ENCODE data around the gene CCDC9B. TPM values are rescaled to one million over a fixed set of nuclear protein-coding genes. Genes with fewer than 3 reads are reported as not detected.

The CCDC9B gene
- total and polyA plus RNA-seq, 2 of the 4 experiments (the other 2 are of a cell fraction) = 19.7 to 30.9 TPM

DNA sequence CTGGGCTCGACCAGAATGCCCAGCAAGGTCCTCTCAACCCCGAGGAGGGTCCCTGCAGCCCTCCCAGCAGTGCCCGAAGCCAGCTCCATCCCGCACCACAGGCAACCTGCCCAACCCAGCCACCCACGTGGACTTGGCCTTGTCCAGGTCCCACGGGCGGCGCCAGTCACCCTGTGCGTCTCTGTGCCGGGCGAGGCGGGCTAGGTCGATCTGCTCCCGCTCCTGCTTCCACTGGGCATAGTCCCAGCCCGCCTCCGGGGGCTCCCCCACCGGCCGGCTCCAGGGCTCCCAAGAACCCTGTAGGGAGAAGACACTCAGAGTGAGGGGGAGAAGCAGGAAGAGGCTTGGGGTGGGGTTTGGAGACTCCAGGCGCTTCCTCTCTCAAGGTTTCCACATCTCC, 3.1 kb downstream of the CCDC9B start:
- peak overlapping the region; percentile 100 for H2AK9ac ChIP-seq (replicated peaks; ENCODE audit: low read depth, low read length, poor library complexity)
- TF ChIP-seq CEBPB (IDR thresholded peaks at IDR 0.05; ENCODE audit: low read depth, low read length) (no peak), MAZ (IDR thresholded peaks at IDR 0.05; ENCODE audit: borderline replicate concordance, low read depth, low read length) (no peak), BHLHE40 (IDR thresholded peaks at IDR 0.05; ENCODE audit: low read depth, low read length) (no peak), RFX5 (IDR thresholded peaks at IDR 0.05; ENCODE audit: low read depth, low read length) (no peak), CHD1 (IDR thresholded peaks at IDR 0.05; ENCODE audit: low read depth, low read length) (no peak), FOS (IDR thresholded peaks at IDR 0.05; ENCODE audit: low read depth, low read length) (no peak)
- no peak overlapping the region for H3K4me2 ChIP-seq (ENCODE audit: low read depth, low read length)
- no peak overlapping the region for H3K4me3 ChIP-seq (ENCODE audit: insufficient read depth, low read depth, low read length)
- H3K27me3 ChIP-seq (ENCODE audit: control insufficient read depth, insufficient read depth, low read length) = no peaks in the 10 kb centered on the region
- ChIA-PET CTCF (interaction anchor here (0.6 to 2.6 kb wide), 6 partner anchors 10 to 241 kb away, joined by 3 to 18 read pairs (median 5); partner anchors contain the start of genes INAFM2 and KNSTRN), POLR2A (ENCODE audit: unreplicated experiment) (interaction anchor here (1.5 kb wide), 1 partner anchor 15 kb away, joined by 3 read pairs; no protein-coding TSS in a partner anchor)
- no peak overlapping the region for H2BK20ac ChIP-seq (ENCODE audit: low read depth, low read length)
- H4K20me1 ChIP-seq (ENCODE audit: insufficient read depth, low read length) = peaks cover 3% of the 10 kb centered on the region; the same call in 1 of the 2 replicates
- H4K8ac ChIP-seq (ENCODE audit: low read depth in 2 of 2, low read length in 2 of 2) = peak overlapping the region in 1 of 2 experiments; percentile 98; a peak in 2 of 4 replicates
- peak overlapping the region; percentile 98; the same call in 1 of the 2 replicates for H2BK120ac ChIP-seq (ENCODE audit: low read depth, low read length)
- ATAC-seq (ENCODE audit: low read depth) (no peak), DNase-seq (no peak)
- no peak overlapping the region for H3K18ac ChIP-seq (ENCODE audit: low read depth, low read length)
- peak overlapping the region; percentile 98; the same call in 1 of the 3 replicates for H2BK15ac ChIP-seq (ENCODE audit: low read depth, low read length)
- no peak overlapping the region for H3K9ac ChIP-seq (ENCODE audit: low read depth, low read length)
- dilution Hi-C loops (cut with HindIII; ENCODE audit: low sequenced_read_pairs, unreplicated experiment) (no loop called here), intact Hi-C loops (cut with micrococcal nuclease) (no loop called here), in situ Hi-C loops (cut with MboI; ENCODE audit: low sequenced_read_pairs) (no loop called here)
- peaks cover 30% of the 10 kb centered on the region for H3K4me1 ChIP-seq (ENCODE audit: control insufficient read depth, insufficient read depth, low read length)
- H4K91ac ChIP-seq (ENCODE audit: insufficient read depth, low read depth, low read length) = peak overlapping the region; percentile 100
- H3K56ac ChIP-seq (ENCODE audit: extremely low read depth, insufficient read depth, low read length) = no peak overlapping the region
- H3K23ac ChIP-seq (ENCODE audit: low read depth, low read length) = no peak overlapping the region
- peaks cover 19% of the 10 kb centered on the region for H3K36me3 ChIP-seq (ENCODE audit: control insufficient read depth, insufficient read depth, low read length)
- no TSS peak for BruUV-seq (replicated peaks)
- no peak overlapping the region for H4K5ac ChIP-seq (ENCODE audit: low read depth, low read length)
- no peaks in the 10 kb centered on the region for H3K9me3 ChIP-seq (ENCODE audit: control insufficient read depth, insufficient read depth, low read length)
- peak overlapping the region; percentile 66; the same call in 1 of the 2 replicates for H3K14ac ChIP-seq (replicated peaks; ENCODE audit: low read depth, low read length)
- peak overlapping the region; percentile 97 for H2BK5ac ChIP-seq (ENCODE audit: low read depth, low read length, poor library complexity, severe bottlenecking)
- peaks cover 23% of the 10 kb centered on the region for H3K9me1 ChIP-seq (ENCODE audit: insufficient read depth, low read length)
- H2AFZ ChIP-seq (replicated peaks; ENCODE audit: low read length, poor library complexity) = peak overlapping the region; percentile 51
- 64% methylated on average over 4 of the region's 19 CpGs; no CpG with 5 or more reads in 1 of the 2 experiments for WGBS, 2 experiments (ENCODE audit: extremely low coverage in 2 of 2, insufficient read length in 1 of 2)
- H2AK5ac ChIP-seq (ENCODE audit: low read depth, low read length) = peak overlapping the region; percentile 99; the same call in 1 of the 2 replicates
- peak overlapping the region; percentile 13; the same call in 1 of the 2 replicates for H3K27ac ChIP-seq (ENCODE audit: insufficient read depth, low read length)
- peak overlapping the region; percentile 100; the same call in 1 of the 2 replicates for H3K4ac ChIP-seq (ENCODE audit: low read depth, low read length)
- peaks cover 27 to 66% of the 10 kb centered on the region in 2 experiments; a peak in 3 of 4 replicates for H3K79me1 ChIP-seq (ENCODE audit: low read depth in 1 of 2, low read length in 2 of 2)

Measured in IMR-90 (cell line).